GM21717 (cell line): ENCODE results near the gene PKD2.
"Not testable (repeated sequence)": the region's sequence is repeated elsewhere in the genome, so short reads cannot be mapped to it uniquely, and the experiment has no call there.

ENCODE experiments used
- ATAC-seq: cut with Tn5 transposase; IDR thresholded peaks from one replicate; pipeline ENCODE4 v1.9.1; 2021; ENCODE audit warnings: mild to moderate bottlenecking, moderate library complexity; ENCODE audit not compliant: unreplicated experiment

Gene PKD2

GRCh38 chr4:88025868-88026661 lies 18.6 kb downstream of the PKD2 start:
- ATAC-seq: not testable (repeated sequence)

- no peak for ATAC-seq
Measured at GRCh38 chr4:88027611-88028608, 20.5 kb downstream of the PKD2 start.

- ATAC-seq: no peak
Measured at GRCh38 chr4:88028946-88029345, 21.5 kb downstream of the PKD2 start.

GRCh38 chr4:88029556-88029955 lies 22.1 kb downstream of the PKD2 start:
- ATAC-seq: no peak

- no peak for ATAC-seq
Measured at GRCh38 chr4:88030565-88031310, 23.3 kb downstream of the PKD2 start.

- ATAC-seq: peak; percentile 70
Measured at GRCh38 chr4:88033309-88033708, 25.9 kb downstream of the PKD2 start.

GRCh38 chr4:88035292-88035691 lies 27.9 kb downstream of the PKD2 start:
- no peak for ATAC-seq

- no peak for ATAC-seq
Measured at GRCh38 chr4:88037447-88037846, 30.0 kb downstream of the PKD2 start.

- no peak for ATAC-seq
Measured at GRCh38 chr4:88037936-88038335, 30.5 kb downstream of the PKD2 start.

GRCh38 chr4:88040707-88041106 lies 33.3 kb downstream of the PKD2 start:
- no peak for ATAC-seq

- ATAC-seq: no peak
Measured at GRCh38 chr4:88041626-88042025, 34.2 kb downstream of the PKD2 start.

GRCh38 chr4:88043001-88043400 lies 35.6 kb downstream of the PKD2 start:
- no peak for ATAC-seq

- ATAC-seq: no peak
Measured at GRCh38 chr4:88043586-88044340, 36.3 kb downstream of the PKD2 start.

- no peak for ATAC-seq
Measured at GRCh38 chr4:88045021-88045420, 37.6 kb downstream of the PKD2 start.

- no peak for ATAC-seq
Measured at GRCh38 chr4:88054229-88054628, 46.8 kb downstream of the PKD2 start.

- ATAC-seq: no peak
Measured at GRCh38 chr4:88054901-88055300, 47.5 kb downstream of the PKD2 start.

- no peak for ATAC-seq
Measured at GRCh38 chr4:88058295-88058694, 50.9 kb downstream of the PKD2 start.

- no peak for ATAC-seq
Measured at GRCh38 chr4:88059766-88060165, 52.3 kb downstream of the PKD2 start.

GRCh38 chr4:88060431-88060830 lies 53.0 kb downstream of the PKD2 start:
- no peak for ATAC-seq

- no peak for ATAC-seq
Measured at GRCh38 chr4:88062311-88062710, 54.9 kb downstream of the PKD2 start.
